OCI-LY7 (cell line): ENCODE data around the gene HOMER3. TPM values are rescaled to one million over a fixed set of nuclear protein-coding genes. Genes with fewer than 3 reads are reported as not detected.
A peak's percentile ranks its signal among the peaks of the same experiment; 100 is the strongest.

Experiments
- BruUV-seq: library from RNA; stranded (reverse); fragments of 400-500 nt; replicated peaks from 2 replicates; lab custom pipeline; 2021; lab: Mats Ljungman, UMichigan
- CTCF ChIA-PET: fragments of 300-600 bp; sonication (Branson Sonifier 250); formaldehyde crosslinking; loops from one replicate; lab custom pipeline; 2022; ENCODE audit warnings: antibody characterized with exemption; ENCODE audit not compliant: unreplicated experiment; lab: Charles Lee
- POLR2A ChIA-PET: fragments of 300-600 bp; sonication (Branson Sonifier 250); formaldehyde crosslinking; loops from one replicate; lab custom pipeline; 2022; ENCODE audit warnings: antibody characterized with exemption; lab: Charles Lee
- DNase-seq: peaks from one replicate; pipeline ENCODE4 v3.0.0-alpha.2; 2015; ENCODE audit warnings: low spot score
- H2AFZ ChIP-seq: fragments of 200-600 bp; sonication (generic), shearing (Covaris generic); 2 replicates; pipeline ENCODE4 v1.6.1; 2014; ENCODE audit warnings: mild to moderate bottlenecking, antibody characterized with exemption, low read length, moderate library complexity
- H3K27ac ChIP-seq: fragments of 200-600 bp; sonication (generic); 2 replicates; pipeline ENCODE4 v1.5.1; 2014; ENCODE audit warnings: mixed run types, low read depth, mild to moderate bottlenecking, moderate library complexity, low read length, inconsistent platforms; ENCODE audit not compliant: poor library complexity, severe bottlenecking
- H3K36me3 ChIP-seq: fragments of 200-600 bp; sonication (generic); 2 replicates; pipeline ENCODE4 v1.6.1; 2014; ENCODE audit warnings: mild to moderate bottlenecking, antibody characterized with exemption, low read length, moderate library complexity, mixed read lengths; ENCODE audit not compliant: insufficient read depth
- H3K4me1 ChIP-seq: fragments of 200-600 bp; sonication (generic); 2 replicates; pipeline ENCODE4 v1.5.1; 2014; ENCODE audit warnings: mild to moderate bottlenecking, low read length; ENCODE audit not compliant: insufficient read depth, poor library complexity, severe bottlenecking
- H3K4me2 ChIP-seq: fragments of 200-600 bp; sonication (generic); 2 replicates; pipeline ENCODE4 v1.6.1; 2014; ENCODE audit warnings: mild to moderate bottlenecking, low read length
- H3K4me3 ChIP-seq: fragments of 200-600 bp; sonication (generic); 2 replicates; pipeline ENCODE4 v1.5.1; 2014; ENCODE audit warnings: mild to moderate bottlenecking, low read depth, low read length; ENCODE audit not compliant: poor library complexity, severe bottlenecking
- H3K79me2 ChIP-seq: fragments of 200-600 bp; sonication (generic); 2 replicates; pipeline ENCODE4 v1.6.1; 2016; ENCODE audit warnings: low read depth, mild to moderate bottlenecking, low read length, moderate library complexity, mixed read lengths; ENCODE audit not compliant: insufficient read depth
- H3K9me2 ChIP-seq: fragments of 200-600 bp; sonication (generic); 2 replicates; pipeline ENCODE4 v1.6.1; 2016; ENCODE audit warnings: mild to moderate bottlenecking, low read length, mixed read lengths; ENCODE audit not compliant: insufficient read depth
- H3K9me3 ChIP-seq: fragments of 200-600 bp; sonication (generic); 2 replicates; pipeline ENCODE4 v1.6.1; 2014; ENCODE audit warnings: mild to moderate bottlenecking, mixed run types, low read length, mixed read lengths
- H4K20me1 ChIP-seq: fragments of 200-600 bp; sonication (generic); 2 replicates; pipeline ENCODE4 v1.6.1; 2014; ENCODE audit warnings: mild to moderate bottlenecking, antibody characterized with exemption, low read length, moderate library complexity, mixed read lengths; ENCODE audit not compliant: insufficient read depth
- CTCF ChIP-seq: fragments of 200-600 bp; sonication (generic); conservative IDR thresholded peaks from 2 replicates; pipeline ENCODE4 v1.5.1; 2014; ENCODE audit warnings: mild to moderate bottlenecking, antibody characterized with exemption, low read length, moderate library complexity, mixed read lengths
- EZH2phosphoT487 ChIP-seq: fragments of 200-600 bp; sonication (generic); IDR thresholded peaks from 2 replicates; pipeline ENCODE4 v1.6.1; 2018; ENCODE audit warnings: low read depth, borderline replicate concordance, mild to moderate bottlenecking, mixed run types, antibody characterized with exemption, low read length, moderate library complexity, mixed read lengths
- intact Hi-C: fragments of 100-400 bp; cut with micrococcal nuclease; formaldehyde crosslinking; loops from one replicate; pipeline ENCODE4 v1.10.0; 2022; ENCODE audit not compliant: unreplicated experiment
- total RNA-seq, 2 experiments: library from RNA; depleted of rRNA in 1 of 2; stranded (reverse); fragments of >200 nt in 1 of 2; shearing (Covaris generic) in 1 of 2; gene quantifications; 2 replicates each; pipeline ENCODE4 v1.2.3, GENCODE V29; 2014 to 2022

The HOMER3 gene
- total RNA-seq, 2 experiments from 2014 or later, result 15.5 to 16.1 TPM

GRCh38 chr19:18932216-18932841 lies 8.7 kb downstream of the HOMER3 start:
- CTCF ChIA-PET, result no interaction called here
- no peak overlapping the region for H3K27ac ChIP-seq

GRCh38 chr19:18931316-18932162 lies 9.5 kb downstream of the HOMER3 start:
- 0 out of 2 replicates have a peak overlapping the region, but pooled peaks have one; percentile 99 for H3K4me2 ChIP-seq
- BruUV-seq, result no TSS peak
- no peaks in the 10 kb centered on the region for H3K9me3 ChIP-seq
- H3K9me2 ChIP-seq, result no peaks in the 10 kb centered on the region
- ChIA-PET CTCF (no interaction called here), POLR2A (no interaction called here)
- no peak for TF ChIP-seq CTCF
- TF ChIP-seq EZH2phosphoT487, result no peak
- H2AFZ ChIP-seq, result no peak overlapping the region
- DNase-seq, result no peak
- no peaks in the 10 kb centered on the region for H4K20me1 ChIP-seq
- no peak overlapping the region for H3K4me3 ChIP-seq
- intact Hi-C loops, result no loop called here
- H3K27ac ChIP-seq, result no peak overlapping the region
- H3K79me2 ChIP-seq, result no peaks in the 10 kb centered on the region
- peaks cover 23% of the 10 kb centered on the region for H3K36me3 ChIP-seq
- H3K4me1 ChIP-seq, result peaks cover 9% of the 10 kb centered on the region

More at GRCh38 chr19:18932216-18932841, 8.7 kb downstream of the HOMER3 start:
- intact Hi-C loops, result no loop called here
- peak overlapping the region; percentile 99 for H3K4me2 ChIP-seq
- no peaks in the 10 kb centered on the region for H3K9me3 ChIP-seq
- BruUV-seq, result no TSS peak
- H3K4me1 ChIP-seq, result peaks cover 9% of the 10 kb centered on the region
- TF ChIP-seq EZH2phosphoT487, result no peak
- TF ChIP-seq CTCF, result no peak
- H3K79me2 ChIP-seq, result no peaks in the 10 kb centered on the region
- POLR2A ChIA-PET, result no interaction called here
- no peaks in the 10 kb centered on the region for H4K20me1 ChIP-seq
- peak overlapping the region; percentile 66 for H3K4me3 ChIP-seq
- no peaks in the 10 kb centered on the region for H3K9me2 ChIP-seq
- H3K36me3 ChIP-seq, result peaks cover 15% of the 10 kb centered on the region
- DNase-seq, result peak; percentile 85
- 0 out of 2 replicates have a peak overlapping the region, but pooled peaks have one; percentile 65 for H2AFZ ChIP-seq
